Adipocyte (in vitro differentiated cells): Measurements from ENCODE around the gene PAPPA.
A peak's percentile ranks its signal among the peaks of the same experiment; 100 is the strongest.

ENCODE experiments used
- DNase-seq: peaks from one replicate; pipeline ENCODE4 v3.0.0-alpha.2; 2015; ENCODE audit warnings: low read depth
- H3K27me3 ChIP-seq: replicated peaks from 2 replicates; pipeline ENCODE4 v1.7.0; 2013; ENCODE audit warnings: mild to moderate bottlenecking, low read length, moderate library complexity; ENCODE audit not compliant: control insufficient read depth, insufficient read depth
- H3K36me3 ChIP-seq: 2 replicates; pipeline ENCODE4 v1.7.0; 2013; ENCODE audit warnings: low read length, mild to moderate bottlenecking, moderate library complexity; ENCODE audit not compliant: control insufficient read depth, insufficient read depth, severe bottlenecking
- H3K4me1 ChIP-seq: 2 replicates; pipeline ENCODE4 v1.7.0; 2013; ENCODE audit warnings: mild to moderate bottlenecking, low read length, moderate library complexity; ENCODE audit not compliant: control insufficient read depth, insufficient read depth
- H3K4me3 ChIP-seq: 2 replicates; pipeline ENCODE4 v1.7.0; 2013; ENCODE audit warnings: mild to moderate bottlenecking, low read length, moderate library complexity
- H3K9ac ChIP-seq: 2 replicates; pipeline ENCODE4 v1.7.0; 2013; ENCODE audit warnings: mild to moderate bottlenecking, low read length, moderate library complexity
- H3K9me3 ChIP-seq: 2 replicates; pipeline ENCODE4 v1.7.0; 2013; ENCODE audit warnings: mild to moderate bottlenecking, low read length, moderate library complexity; ENCODE audit not compliant: control insufficient read depth

PAPPA gene

DNA sequence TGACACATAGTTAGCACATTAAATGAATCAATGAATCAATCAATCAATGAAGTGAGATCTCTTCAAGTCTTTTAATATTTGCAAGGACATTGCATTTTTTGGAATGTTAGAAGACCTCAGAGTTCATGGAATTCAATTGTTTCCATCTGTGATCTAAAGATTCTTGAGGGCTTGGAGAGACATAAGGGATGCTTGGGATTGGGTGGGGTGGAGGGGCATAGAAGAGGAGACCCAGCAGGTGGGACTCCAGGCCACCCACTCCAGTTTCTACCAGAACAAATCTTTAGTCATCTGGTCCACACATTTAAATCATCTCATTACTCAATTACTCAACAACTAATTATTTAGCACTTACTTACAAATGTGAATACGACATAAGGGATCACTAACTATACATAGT is 282.5 kb downstream of the PAPPA start:
- Histone ChIP-seq H3K27me3 (no peaks in the 10 kb centered on the region), H3K4me3 (no peak overlapping the region), H3K9me3 (no peaks in the 10 kb centered on the region), H3K4me1 (no peaks in the 10 kb centered on the region), H3K9ac (no peak overlapping the region), H3K36me3 (no peaks in the 10 kb centered on the region)
- DNase-seq = no peak

DNA sequence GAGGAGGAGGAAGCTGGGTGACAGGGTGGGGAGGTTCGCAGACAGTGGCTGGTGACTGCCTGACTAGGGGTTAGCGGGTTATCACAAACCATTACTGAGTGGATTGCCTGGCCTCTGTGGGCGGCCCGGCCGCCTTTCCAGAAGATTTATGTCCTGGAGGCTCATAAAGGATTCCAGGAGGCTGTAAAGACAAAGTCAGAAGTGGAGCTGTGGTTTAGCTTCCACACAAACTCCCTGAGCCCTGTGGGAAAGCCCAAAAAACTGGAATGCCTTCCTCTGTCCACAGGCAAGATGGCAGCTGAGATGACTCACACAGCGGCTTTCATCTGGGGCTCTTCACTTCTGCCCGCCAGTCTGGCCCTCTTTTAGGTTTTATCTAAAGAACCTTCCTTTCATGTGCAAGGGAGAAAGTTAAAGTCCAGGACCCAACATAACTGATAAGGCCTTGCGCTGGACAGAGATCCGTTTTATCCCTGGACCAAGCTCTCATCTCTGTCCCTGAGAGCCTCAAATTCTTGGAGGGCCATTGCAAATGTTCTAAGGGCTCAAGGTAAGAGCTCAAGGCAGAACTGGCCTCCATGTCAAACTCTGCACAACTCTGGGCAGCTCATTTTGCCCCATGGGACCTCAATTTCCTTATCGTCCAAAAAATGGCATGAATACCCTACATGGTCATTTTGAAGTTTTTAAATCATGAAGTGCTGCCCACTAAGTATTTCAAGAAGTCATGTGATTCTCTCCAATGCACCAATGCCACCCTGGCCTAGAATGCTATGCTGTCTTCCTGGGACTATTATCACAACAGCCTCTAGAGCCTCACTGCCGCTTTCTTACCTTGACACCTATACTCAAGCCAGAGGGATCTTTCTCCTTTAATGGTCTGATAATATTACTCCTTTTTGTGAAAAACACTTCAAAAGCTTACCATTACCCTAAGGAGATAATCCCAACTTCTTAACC is 284.1 kb downstream of the PAPPA start:
- no peaks in the 10 kb centered on the region for H3K4me1 ChIP-seq
- H3K27me3 ChIP-seq = no peaks in the 10 kb centered on the region
- H3K4me3 ChIP-seq = no peak overlapping the region
- no peak for DNase-seq
- no peaks in the 10 kb centered on the region for H3K36me3 ChIP-seq
- H3K9me3 ChIP-seq = no peaks in the 10 kb centered on the region
- no peak overlapping the region for H3K9ac ChIP-seq

DNA sequence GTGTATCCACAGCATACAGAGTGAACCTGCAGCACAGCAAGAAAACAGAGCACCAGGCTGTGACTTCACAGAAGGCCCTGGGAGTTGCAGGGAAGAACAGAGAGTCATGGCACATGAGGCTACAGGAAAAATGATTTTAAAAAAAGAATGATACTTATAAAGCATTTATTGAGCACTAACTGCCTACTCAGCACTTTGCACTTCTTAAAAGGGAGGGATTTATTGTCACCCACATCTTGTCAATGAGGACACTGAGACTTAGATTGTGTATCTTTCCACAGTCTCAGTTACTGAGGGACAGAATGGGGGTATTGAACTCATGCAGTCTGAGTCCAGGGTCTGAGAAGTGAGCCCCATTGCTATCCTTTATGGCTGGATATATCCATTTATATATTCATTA is 288.9 kb downstream of the PAPPA start:
- Histone ChIP-seq H3K36me3 (no peaks in the 10 kb centered on the region), H3K4me3 (no peak overlapping the region), H3K27me3 (no peaks in the 10 kb centered on the region), H3K4me1 (peaks cover 14% of the 10 kb centered on the region), H3K9me3 (no peaks in the 10 kb centered on the region), H3K9ac (no peak overlapping the region)
- no peak for DNase-seq

DNA sequence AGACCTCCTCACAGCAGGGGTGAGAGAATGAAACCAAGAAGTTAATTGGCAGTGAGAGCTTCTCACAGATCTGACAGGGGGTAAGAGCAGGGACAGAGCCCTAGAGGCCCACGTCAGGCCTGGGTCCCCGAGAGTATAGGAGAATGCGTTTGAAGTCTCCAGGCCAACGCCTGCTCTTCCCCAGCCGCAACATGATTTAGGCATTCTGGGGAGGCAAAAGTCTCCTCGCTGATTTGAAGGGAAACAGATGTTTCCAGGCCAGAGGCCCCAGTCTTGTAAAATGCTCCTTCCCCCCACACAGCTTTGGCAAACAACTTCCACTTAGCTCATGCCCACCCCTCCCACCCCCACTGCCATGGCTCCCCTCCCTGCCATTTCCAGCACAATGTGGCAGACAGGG is 294.3 kb downstream of the PAPPA start:
- H3K36me3 ChIP-seq = no peaks in the 10 kb centered on the region
- no peak overlapping the region for H3K9ac ChIP-seq
- no peak overlapping the region for H3K4me3 ChIP-seq
- H3K9me3 ChIP-seq = no peaks in the 10 kb centered on the region
- no peak for DNase-seq
- H3K27me3 ChIP-seq = no peaks in the 10 kb centered on the region
- peaks cover 40% of the 10 kb centered on the region for H3K4me1 ChIP-seq

DNA sequence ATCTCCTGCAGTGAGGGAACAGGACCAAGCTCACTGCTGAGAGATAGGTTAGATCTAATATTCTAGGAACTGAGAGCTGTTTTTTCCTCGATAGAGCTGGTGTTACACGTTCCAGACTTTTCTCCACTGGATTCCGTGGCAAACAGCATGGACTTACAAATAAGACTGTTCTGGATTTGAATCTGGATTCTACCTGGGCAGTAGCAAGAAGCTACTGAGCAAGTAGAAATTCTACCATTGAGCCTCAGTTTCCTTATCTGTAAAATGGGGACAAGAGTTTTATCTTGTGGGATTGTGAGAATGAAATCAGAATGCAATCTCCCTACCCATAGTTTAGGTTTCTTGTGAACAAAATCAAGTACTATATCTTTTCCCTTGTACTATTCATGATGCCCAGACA is 294.8 kb downstream of the PAPPA start:
- no peaks in the 10 kb centered on the region for H3K36me3 ChIP-seq
- peaks cover 43% of the 10 kb centered on the region for H3K4me1 ChIP-seq
- H3K4me3 ChIP-seq = no peak overlapping the region
- no peak overlapping the region for H3K9ac ChIP-seq
- no peaks in the 10 kb centered on the region for H3K9me3 ChIP-seq
- no peaks in the 10 kb centered on the region for H3K27me3 ChIP-seq
- no peak for DNase-seq

DNA sequence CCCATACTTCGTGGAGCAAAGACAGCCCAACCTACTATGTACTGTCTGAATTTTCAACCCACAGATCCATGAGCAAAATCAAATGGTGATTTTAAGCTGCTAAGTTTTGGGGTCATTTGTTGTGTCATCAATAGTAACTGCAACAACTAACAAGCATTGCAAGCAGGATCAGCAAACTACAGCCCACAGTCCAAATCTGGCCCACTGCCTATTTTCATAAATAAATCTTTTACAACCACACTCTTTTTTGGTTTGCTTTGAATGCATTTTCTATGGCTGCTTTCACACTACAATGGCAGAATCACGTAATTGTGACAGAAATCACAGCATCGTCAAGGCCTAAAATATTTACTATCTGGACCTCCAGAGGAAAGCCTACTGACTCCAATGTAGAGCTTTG is 296.4 kb downstream of the PAPPA start:
- H3K27me3 ChIP-seq = no peaks in the 10 kb centered on the region
- H3K9ac ChIP-seq = no peak overlapping the region
- H3K4me1 ChIP-seq = peaks cover 48% of the 10 kb centered on the region
- H3K9me3 ChIP-seq = no peaks in the 10 kb centered on the region
- no peak overlapping the region for H3K4me3 ChIP-seq
- DNase-seq = no peak
- H3K36me3 ChIP-seq = no peaks in the 10 kb centered on the region

DNA sequence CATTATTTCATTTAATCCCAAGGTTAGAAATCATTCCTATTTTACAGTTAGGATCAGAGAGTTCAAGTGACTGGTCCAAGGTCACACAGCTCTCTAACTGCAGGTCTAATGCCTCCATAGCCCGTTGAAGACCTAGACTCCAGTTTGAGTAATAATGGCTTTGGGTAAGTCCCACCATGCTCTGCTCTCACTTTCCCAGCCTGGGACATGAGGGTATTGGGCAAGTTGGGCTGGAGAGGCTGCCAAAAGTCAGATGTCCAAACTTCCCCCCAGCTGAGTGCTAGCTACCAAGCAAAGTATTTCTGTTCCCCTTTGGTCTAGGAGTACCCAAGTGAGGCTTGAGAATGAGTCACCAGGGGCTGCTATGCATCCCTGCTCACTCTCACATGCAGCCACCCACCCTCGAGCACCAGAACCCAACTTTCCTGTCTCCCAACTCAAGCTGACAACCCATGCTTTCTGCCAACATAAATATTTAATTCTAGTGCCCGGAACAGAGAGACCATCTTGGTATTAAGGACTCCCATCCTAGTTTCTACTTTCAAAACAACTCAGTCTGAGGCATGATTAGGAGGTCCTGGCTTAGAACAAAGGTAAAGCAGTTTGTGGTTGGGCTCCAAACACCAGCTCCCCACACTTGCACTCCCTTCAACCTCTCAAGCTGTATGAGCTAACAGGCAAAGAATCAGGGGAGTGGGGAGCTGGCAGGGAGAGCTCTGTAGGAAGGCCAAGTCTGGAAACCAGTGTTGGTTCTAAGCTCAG is 297.0 kb downstream of the PAPPA start:
- peak; percentile 90 for DNase-seq
- Histone ChIP-seq H3K9ac (no peak overlapping the region), H3K36me3 (no peaks in the 10 kb centered on the region), H3K4me1 (peaks cover 45% of the 10 kb centered on the region), H3K27me3 (no peaks in the 10 kb centered on the region), H3K9me3 (no peaks in the 10 kb centered on the region), H3K4me3 (no peak overlapping the region)

DNA sequence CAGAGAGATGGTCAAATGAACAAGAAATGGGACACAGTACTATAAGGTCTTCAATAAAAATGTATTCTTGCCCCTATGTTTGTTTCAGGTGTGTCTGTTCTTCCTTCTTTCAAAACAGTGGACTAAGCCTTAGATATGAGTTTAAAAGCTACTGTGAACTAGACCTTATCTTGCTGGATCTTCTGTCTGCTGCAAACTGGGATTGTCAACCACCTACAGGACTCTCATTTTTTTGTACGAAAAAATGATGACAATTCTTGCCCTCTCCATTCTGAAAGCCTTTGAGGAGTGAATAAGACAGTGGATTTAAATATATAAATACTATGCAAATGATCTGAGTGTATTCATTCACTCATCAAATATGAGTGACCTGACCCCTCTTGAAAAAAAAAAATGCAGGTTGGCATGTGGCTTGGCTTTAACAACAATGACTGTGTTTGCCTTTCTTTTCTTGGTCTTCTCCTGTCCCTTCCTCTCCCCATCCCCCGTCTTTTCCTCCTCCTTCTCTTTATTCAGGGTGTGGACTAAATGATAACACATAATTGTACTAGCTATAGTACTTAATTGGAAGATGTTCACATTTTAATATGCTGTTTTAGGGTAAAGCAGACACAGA is 298.0 kb downstream of the PAPPA start:
- peaks cover 4% of the 10 kb centered on the region for H3K9me3 ChIP-seq
- H3K4me3 ChIP-seq = no peak overlapping the region
- no peaks in the 10 kb centered on the region for H3K36me3 ChIP-seq
- H3K4me1 ChIP-seq = peaks cover 35% of the 10 kb centered on the region
- no peaks in the 10 kb centered on the region for H3K27me3 ChIP-seq
- DNase-seq = no peak
- no peak overlapping the region for H3K9ac ChIP-seq
